GM12878 (cell line): Measurements from ENCODE around the gene PAGE2. TPM values are rescaled to one million over a fixed set of nuclear protein-coding genes. Genes with fewer than 3 reads are reported as not detected.
A peak's percentile ranks its signal among the peaks of the same experiment; 100 is the strongest.
"Not testable (repeated sequence)": the region's sequence is repeated elsewhere in the genome, so short reads cannot be mapped to it uniquely, and the experiment has no call there.

Experiments used
- ATAC-seq: fragments of 200-7000 bp; cut with Tn5 transposase; 3 replicates; pipeline ENCODE4 v1.9.1; 2020; ENCODE audit warnings: mild to moderate bottlenecking, moderate library complexity
- BruUV-seq: library from RNA; stranded (reverse); fragments of 400-500 nt; replicated peaks from 2 replicates; lab custom pipeline; 2021; lab: Mats Ljungman, UMichigan
- CTCF ChIA-PET: fragments of 300-600 bp; sonication (Branson Sonifier 250); formaldehyde crosslinking; extraction: SDS; loops from one replicate; lab custom pipeline; 2021; ENCODE audit warnings: inconsistent platforms; lab: Yijun Ruan, JAX
- POLR2A ChIA-PET: fragments of 350-600 bp; formaldehyde crosslinking; extraction: SDS; loops from one replicate; lab custom pipeline; 2021; ENCODE audit warnings: inconsistent platforms; lab: Charles Lee
- RAD21 ChIA-PET: fragments of 300-600 bp; sonication (Branson Sonifier 250); formaldehyde crosslinking; loops from one replicate; lab custom pipeline; 2023; ENCODE audit warnings: antibody characterized with exemption; ENCODE audit not compliant: unreplicated experiment; lab: Charles Lee
- SMC1A ChIA-PET: fragments of 300-600 bp; sonication (Branson Sonifier 250); formaldehyde crosslinking; loops from one replicate; lab custom pipeline; 2023; ENCODE audit not compliant: unreplicated experiment, uncharacterized antibody; lab: Charles Lee
- DNase-seq: peaks from one replicate; pipeline ENCODE4 v3.0.0-alpha.2; 2011; ENCODE audit warnings: low read depth, low spot score
- FAIRE-seq: peaks from 3 replicates; lab custom pipeline; 2011; peaks lifted over from hg19 to GRCh38; lab: Jason Lieb, UNC
- H2AFZ ChIP-seq: 2 replicates; pipeline ENCODE4 v1.6.0; 2011; ENCODE audit warnings: low read depth, low read length, control low read depth; ENCODE audit not compliant: control insufficient read depth
- H3K27ac ChIP-seq: 2 replicates; pipeline ENCODE4 v1.5.1; 2011; ENCODE audit warnings: control low read depth; ENCODE audit not compliant: control insufficient read depth, insufficient read depth
- H3K27me3 ChIP-seq, 2 experiments: replicated peaks in 1 of 2; 2 replicates each; pipeline versions ENCODE4 v1.6.0 to v1.6.1; 2011; ENCODE audit warnings: low read length in 1 of 2; ENCODE audit not compliant: control insufficient read depth in 2 of 2, insufficient read depth in 2 of 2
- H3K36me3 ChIP-seq, 2 experiments: 2 replicates each; pipeline ENCODE4 v1.5.1; 2011; ENCODE audit warnings: low read length in 1 of 2; ENCODE audit not compliant: control insufficient read depth in 2 of 2, insufficient read depth in 2 of 2
- H3K4me1 ChIP-seq: 2 replicates; pipeline ENCODE4 v1.6.1; 2011; ENCODE audit warnings: mild to moderate bottlenecking, low read length, moderate library complexity, mixed read lengths; ENCODE audit not compliant: control insufficient read depth, insufficient read depth
- H3K4me2 ChIP-seq: 2 replicates; pipeline ENCODE4 v1.6.0; 2011; ENCODE audit warnings: control low read depth; ENCODE audit not compliant: control insufficient read depth, insufficient read depth
- H3K4me3 ChIP-seq: fragments of 200-600 bp; sonication (generic); 2 replicates; pipeline ENCODE4 v1.5.1; 2016
- H3K79me2 ChIP-seq: 2 replicates; pipeline ENCODE4 v1.6.0; 2011; ENCODE audit warnings: low read length; ENCODE audit not compliant: control insufficient read depth, insufficient read depth
- H3K9ac ChIP-seq: 2 replicates; pipeline ENCODE4 v1.8.0; 2011; ENCODE audit warnings: low read length, control low read depth, mixed read lengths; ENCODE audit not compliant: control insufficient read depth, insufficient read depth
- H3K9me3 ChIP-seq: replicated peaks from 3 replicates; pipeline ENCODE4 v1.5.1; 2011; ENCODE audit warnings: mild to moderate bottlenecking, low read length; ENCODE audit not compliant: control insufficient read depth, insufficient read depth
- H4K20me1 ChIP-seq: 2 replicates; pipeline ENCODE4 v1.6.0; 2011; ENCODE audit not compliant: control insufficient read depth, insufficient read depth
- RAD21 ChIP-seq: IDR thresholded peaks from 2 replicates; pipeline ENCODE4 v1.6.1; 2011; ENCODE audit warnings: mild to moderate bottlenecking, low read depth, low read length, moderate library complexity; ENCODE audit not compliant: insufficient read depth
- SMC3 ChIP-seq: IDR thresholded peaks from 2 replicates; pipeline ENCODE4 v1.6.1; 2011; ENCODE audit warnings: low read length, improper control_type of control experiment, borderline replicate concordance
- SPI1 ChIP-seq: IDR thresholded peaks from 2 replicates; pipeline ENCODE4 v1.6.1; 2011; ENCODE audit warnings: low read depth, mild to moderate bottlenecking, low read length, moderate library complexity, borderline replicate concordance; ENCODE audit not compliant: insufficient read depth
- TCF3 ChIP-seq: IDR thresholded peaks from 2 replicates; pipeline ENCODE4 v1.6.1; 2012; ENCODE audit warnings: low read depth, mild to moderate bottlenecking, low read length, borderline replicate concordance; ENCODE audit not compliant: insufficient read depth
- WGBS: methylation state at CpG from one replicate; pipeline ENCODE4 v1.1.6; 2016; ENCODE audit warnings: low lambda C conversion rate; ENCODE audit not compliant: insufficient replicate concordance, insufficient coverage; ENCODE audit errors: missing lambda C conversion rate; 5-methylcytosine and 5-hydroxymethylcytosine counted together
- in situ Hi-C: fragments of 300-500 bp; cut with MboI; formaldehyde crosslinking; loops from 9 replicates; pipeline ENCODE4 v1.14.3; 2018; ENCODE audit warnings: mixed read lengths
- intact Hi-C: fragments of 100-400 bp; cut with micrococcal nuclease; formaldehyde crosslinking; loops from one replicate; pipeline ENCODE4 v1.14.2; 2022; ENCODE audit not compliant: unreplicated experiment
- polyA plus RNA-seq, 11 experiments: library from polyadenylated mRNA; depleted of rRNA in 4 of 11; unstranded in 6 of 11; stranded (reverse) in 5 of 11; fragments of >200 nt; fragmentation: Nextera tagmentation in 4 of 11; fragmentation: Illumina TruSeq in 1 of 11; extraction: Ambion mirVana in 4 of 11; extraction: Trizol in 1 of 11; gene quantifications; 1 replicate in 1 of 11; 2 replicates in 10 of 11; pipeline versions ENCODE4 v1.2.1 to v1.2.3, GENCODE V29; 2011 to 2016; ENCODE audit warnings: inconsistent platforms in 2 of 11, missing spikeins in 2 of 11, low read depth in 1 of 11
- total RNA-seq, 4 experiments: library from RNA; depleted of rRNA in 3 of 4; stranded (reverse); fragments of >200 nt in 3 of 4; fragmentation: Illumina TruSeq in 1 of 4; extraction: Trizol in 1 of 4; gene quantifications; 2 replicates each; pipeline versions ENCODE4 v1.2.1 to v1.2.3, GENCODE V29; 2013 to 2021
- TF ChIP-seq, protein P1 (sequence below), 3 experiments: IDR thresholded peaks in 2 of 3; conservative IDR thresholded peaks in 1 of 3; 2 replicates each; pipeline ENCODE4 v1.5.1; 2011; ENCODE audit warnings: low read depth in 3 of 3, low read length in 3 of 3, mild to moderate bottlenecking in 3 of 3, control low read depth in 2 of 3, moderate library complexity in 2 of 3, inconsistent platforms in 1 of 3, mixed read lengths in 1 of 3; ENCODE audit not compliant: control insufficient read depth in 2 of 3, insufficient read depth in 1 of 3; ENCODE audit errors: extremely low read depth in 1 of 3

The PAGE2 gene
- total and polyA plus RNA-seq, 10 of the 15 experiments (the other 5 are each of a cell fraction or from before 2014, with no cell fraction given) = 0.81 TPM; not detected in 9

DNA sequence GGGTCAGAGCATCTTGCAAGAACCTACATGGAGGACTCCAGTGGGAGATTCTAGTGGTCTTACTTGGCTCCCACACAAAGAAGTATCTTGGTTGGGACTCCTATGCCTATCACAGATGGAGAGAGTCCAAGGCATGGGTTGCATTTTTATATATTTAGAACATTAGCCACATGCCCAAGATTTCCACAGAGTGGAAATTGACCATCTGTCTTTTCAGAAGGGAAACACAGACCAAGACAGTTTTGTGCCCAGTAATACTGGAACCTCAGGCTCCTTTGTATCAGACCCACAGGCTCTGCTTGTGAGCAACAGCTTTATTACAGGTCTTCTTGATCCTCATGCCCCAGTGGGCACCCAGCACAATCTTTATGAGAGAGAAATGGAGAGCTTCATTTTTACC, 43.6 kb downstream of the PAGE2 start:
- H3K9me3 ChIP-seq = no peaks in the 10 kb centered on the region
- DNase-seq (no peak), FAIRE-seq (no peak), ATAC-seq (no peak)
- in situ Hi-C loops (no loop called here), intact Hi-C loops (no loop called here)
- no peak overlapping the region for H3K4me3 ChIP-seq
- ChIA-PET SMC1A (no interaction called here), POLR2A (no interaction called here), RAD21 (no interaction called here), CTCF (no interaction called here)
- H3K27me3 ChIP-seq = no peaks in the 10 kb centered on the region
- H3K36me3 ChIP-seq = no peaks in the 10 kb centered on the region
- no peak overlapping the region for H3K27ac ChIP-seq
- no peak overlapping the region for H3K4me2 ChIP-seq
- H2AFZ ChIP-seq = no peak overlapping the region
- H3K79me2 ChIP-seq = no peaks in the 10 kb centered on the region
- H3K9ac ChIP-seq = no peak overlapping the region
- no peak for TF ChIP-seq SPI1
- BruUV-seq = no TSS peak
- no peaks in the 10 kb centered on the region for H3K4me1 ChIP-seq
- H4K20me1 ChIP-seq = no peaks in the 10 kb centered on the region

DNA sequence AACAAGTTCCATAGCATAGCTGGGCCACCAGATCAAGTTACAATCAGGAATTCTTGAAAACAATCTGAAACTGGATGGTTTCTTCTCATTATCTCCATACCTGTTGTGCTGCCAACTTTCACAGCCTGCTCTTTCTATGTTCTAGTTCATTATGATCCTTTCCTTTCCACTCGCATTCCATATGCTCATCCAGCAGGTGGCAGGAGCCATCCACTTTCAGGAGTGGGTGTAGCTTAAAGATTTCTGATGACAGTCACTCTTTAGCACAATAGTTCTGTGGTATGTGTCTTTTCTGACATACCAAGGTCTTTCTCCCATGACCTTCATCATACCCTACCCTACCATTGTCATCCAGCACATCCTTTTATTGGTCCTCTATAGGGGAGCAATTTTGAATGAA, 46.4 kb downstream of the PAGE2 start:
- Histone ChIP-seq H3K27me3 (no peaks in the 10 kb centered on the region), H3K36me3 (no peaks in the 10 kb centered on the region), H3K27ac (no peak overlapping the region), H3K4me2 (no peak overlapping the region), H4K20me1 (no peaks in the 10 kb centered on the region), H2AFZ (no peak overlapping the region), H3K4me1 (no peaks in the 10 kb centered on the region), H3K4me3 (no peak overlapping the region), H3K9ac (no peak overlapping the region), H3K79me2 (no peaks in the 10 kb centered on the region), H3K9me3 (no peaks in the 10 kb centered on the region; the same call in 2 of the 3 replicates)
- BruUV-seq = no TSS peak
- in situ Hi-C loops (no loop called here), intact Hi-C loops (no loop called here)
- ChIA-PET RAD21 (interaction anchor here (0.9 to 1.6 kb wide), 5 partner anchors 207 to 1599 kb away, joined by 3 to 6 read pairs (median 5); no protein-coding TSS in a partner anchor), POLR2A (no interaction called here), CTCF (interaction anchor here (0.8 to 1.6 kb wide), 4 partner anchors 10 to 1593 kb away, joined by 3 to 5 read pairs (median 4); no protein-coding TSS in a partner anchor), SMC1A (interaction anchor here (0.8 to 1.6 kb wide), 6 partner anchors 11 to 1114 kb away, joined by 3 to 8 read pairs (median 4); no protein-coding TSS in a partner anchor)
- WGBS = 0% methylated on average over 1 of the region's 1 CpG
- ATAC-seq (peak; percentile 41; the same call in 1 of the 3 replicates), FAIRE-seq (no peak), DNase-seq (no peak)
- peak; percentile 50; the same call in 1 of the 2 replicates for TF ChIP-seq SMC3
- TF ChIP-seq, protein P1, sequence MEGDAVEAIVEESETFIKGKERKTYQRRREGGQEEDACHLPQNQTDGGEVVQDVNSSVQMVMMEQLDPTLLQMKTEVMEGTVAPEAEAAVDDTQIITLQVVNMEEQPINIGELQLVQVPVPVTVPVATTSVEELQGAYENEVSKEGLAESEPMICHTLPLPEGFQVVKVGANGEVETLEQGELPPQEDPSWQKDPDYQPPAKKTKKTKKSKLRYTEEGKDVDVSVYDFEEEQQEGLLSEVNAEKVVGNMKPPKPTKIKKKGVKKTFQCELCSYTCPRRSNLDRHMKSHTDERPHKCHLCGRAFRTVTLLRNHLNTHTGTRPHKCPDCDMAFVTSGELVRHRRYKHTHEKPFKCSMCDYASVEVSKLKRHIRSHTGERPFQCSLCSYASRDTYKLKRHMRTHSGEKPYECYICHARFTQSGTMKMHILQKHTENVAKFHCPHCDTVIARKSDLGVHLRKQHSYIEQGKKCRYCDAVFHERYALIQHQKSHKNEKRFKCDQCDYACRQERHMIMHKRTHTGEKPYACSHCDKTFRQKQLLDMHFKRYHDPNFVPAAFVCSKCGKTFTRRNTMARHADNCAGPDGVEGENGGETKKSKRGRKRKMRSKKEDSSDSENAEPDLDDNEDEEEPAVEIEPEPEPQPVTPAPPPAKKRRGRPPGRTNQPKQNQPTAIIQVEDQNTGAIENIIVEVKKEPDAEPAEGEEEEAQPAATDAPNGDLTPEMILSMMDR (IDR thresholded peaks at IDR 0.05 in 2 of 3, conservative IDR thresholded peaks at IDR 0.05 in 1 of 3; ENCODE audit: control insufficient read depth in 2 of 3, extremely low read depth in 1 of 3, insufficient read depth in 1 of 3, low read depth in 3 of 3, low read length in 3 of 3) = peak; percentile 11 to 49 (median 24); a peak in 4 of 6 replicates
- no peak for TF ChIP-seq TCF3
- TF ChIP-seq RAD21 = peak; percentile 61

DNA sequence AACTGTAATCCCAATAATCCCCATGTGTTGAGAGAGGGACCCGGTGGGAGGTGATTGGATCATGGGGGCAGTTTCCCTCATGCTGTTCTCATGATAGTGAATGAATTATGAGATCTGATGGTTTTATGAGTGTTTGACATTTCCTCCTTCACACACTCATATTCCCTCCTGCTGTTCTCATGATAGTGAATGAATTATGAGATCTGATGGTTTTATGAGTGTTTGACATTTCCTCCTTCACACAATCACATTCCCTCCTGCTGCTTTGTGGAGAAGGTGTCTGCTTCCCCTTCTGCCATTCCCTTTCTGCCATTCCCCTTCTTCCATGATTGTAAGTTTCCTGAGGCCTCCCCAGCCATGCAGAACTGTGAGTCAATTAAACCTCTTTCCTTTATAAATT, 52.0 kb downstream of the PAGE2 start:
- H3K27ac ChIP-seq, H4K20me1 ChIP-seq, POLR2A ChIA-PET, H3K4me2 ChIP-seq, ATAC-seq, in situ Hi-C loops, intact Hi-C loops, H3K79me2 ChIP-seq, H2AFZ ChIP-seq, H3K27me3 ChIP-seq, H3K9me3 ChIP-seq, SMC1A ChIA-PET, FAIRE-seq, RAD21 ChIA-PET, CTCF ChIA-PET, H3K36me3 ChIP-seq, H3K9ac ChIP-seq, H3K4me3 ChIP-seq, DNase-seq, H3K4me1 ChIP-seq, BruUV-seq: not testable (repeated sequence)
- 94% methylated on average over 1 of the region's 1 CpG for WGBS
